PFSK-1 (cell line): ENCODE measurements around the gene IL25.

ENCODE experiments used
- FOXP2 ChIP-seq: optimal IDR thresholded peaks from 2 replicates; pipeline ENCODE3; 2011; ENCODE audit warnings: borderline replicate concordance, control low read depth, inconsistent platforms; ENCODE audit not compliant: insufficient read depth; ENCODE audit errors: extremely low read length, extremely low read depth
- POLR2AphosphoS5 ChIP-seq: IDR thresholded peaks from 2 replicates; pipeline ENCODE4 v1.6.1; 2012; ENCODE audit warnings: low read depth, mild to moderate bottlenecking, control low read depth, low read length, moderate library complexity
- REST ChIP-seq, 2 experiments: IDR thresholded peaks; 2 replicates each; pipeline versions ENCODE4 v1.6.1 to v1.8.0; 2011 to 2012; ENCODE audit warnings: low read depth in 2 of 2, low read length in 2 of 2, control low read depth in 1 of 2, inconsistent platforms in 1 of 2, mild to moderate bottlenecking in 1 of 2, moderate library complexity in 1 of 2; ENCODE audit not compliant: insufficient read depth in 1 of 2
- SIN3A ChIP-seq: IDR thresholded peaks from 2 replicates; pipeline ENCODE4 v1.6.1; 2012; ENCODE audit warnings: mild to moderate bottlenecking, low read length, moderate library complexity, borderline replicate concordance; ENCODE audit not compliant: insufficient read depth
- TAF1 ChIP-seq: IDR thresholded peaks from 2 replicates; pipeline ENCODE4 v1.6.1; 2012; ENCODE audit warnings: low read length, control low read depth, borderline replicate concordance; ENCODE audit not compliant: insufficient read depth

IL25 gene

GRCh38 chr14:23359167-23359626 is 13.4 kb upstream of the IL25 start:
- TF ChIP-seq TAF1 (no peak), REST (IDR thresholded peaks at IDR 0.05; ENCODE audit: insufficient read depth in 1 of 2, low read depth in 2 of 2, low read length in 2 of 2) (no peak), POLR2AphosphoS5 (no peak), SIN3A (no peak), FOXP2 (no peak)

GRCh38 chr14:23359722-23360447 is 12.7 kb upstream of the IL25 start:
- no peak for TF ChIP-seq REST (IDR thresholded peaks at IDR 0.05; ENCODE audit: insufficient read depth in 1 of 2, low read depth in 2 of 2, low read length in 2 of 2)

- TF ChIP-seq SIN3A = no peak
- TF ChIP-seq FOXP2 = no peak
- no peak for TF ChIP-seq REST (IDR thresholded peaks at IDR 0.05; ENCODE audit: insufficient read depth in 1 of 2, low read depth in 2 of 2, low read length in 2 of 2)
- no peak for TF ChIP-seq TAF1
- TF ChIP-seq POLR2AphosphoS5 = no peak
Observed at GRCh38 chr14:23360496-23360895, 12.1 kb upstream of the IL25 start.

- TF ChIP-seq REST (IDR thresholded peaks at IDR 0.05; ENCODE audit: insufficient read depth in 1 of 2, low read depth in 2 of 2, low read length in 2 of 2) = no peak
- no peak for TF ChIP-seq SIN3A
- TF ChIP-seq POLR2AphosphoS5 = no peak
- TF ChIP-seq TAF1 = no peak
- no peak for TF ChIP-seq FOXP2
Observed at GRCh38 chr14:23361320-23361719, 11.3 kb upstream of the IL25 start.

- TF ChIP-seq POLR2AphosphoS5 = no peak
- TF ChIP-seq REST (IDR thresholded peaks at IDR 0.05; ENCODE audit: insufficient read depth in 1 of 2, low read depth in 2 of 2, low read length in 2 of 2) = no peak
Observed at GRCh38 chr14:23361763-23362162, 10.8 kb upstream of the IL25 start.
